Caco-2 (cell line): ENCODE results near the gene ZNF334. TPM values are rescaled to one million over a fixed set of nuclear protein-coding genes. Genes with fewer than 3 reads are reported as not detected.

Experiments used
- BruUV-seq: library from RNA; stranded (reverse); fragments of 400-500 nt; replicated peaks from 2 replicates; lab custom pipeline; 2021; lab: Mats Ljungman, UMichigan
- CTCF ChIA-PET: fragments of 300-600 bp; sonication (Branson Sonifier 250); formaldehyde crosslinking; loops from one replicate; lab custom pipeline; 2022; ENCODE audit warnings: antibody characterized with exemption; lab: Charles Lee
- POLR2A ChIA-PET: fragments of 300-600 bp; sonication (Branson Sonifier 250); formaldehyde crosslinking; loops from one replicate; lab custom pipeline; 2022; ENCODE audit warnings: antibody characterized with exemption; lab: Charles Lee
- DNase-seq, 2 experiments: peaks; one replicate each; pipeline versions ENCODE4 v3.0.0 to v3.0.0-alpha.2; 2020 to 2022
- H3K27me3 ChIP-seq: replicated peaks from 2 replicates; pipeline ENCODE4 v1.6.0; 2011; ENCODE audit warnings: low read length; ENCODE audit not compliant: control insufficient read depth, insufficient read depth
- H3K36me3 ChIP-seq: 2 replicates; pipeline ENCODE4 v1.5.1; 2011; ENCODE audit warnings: low read length; ENCODE audit not compliant: control insufficient read depth, insufficient read depth
- H3K4me1 ChIP-seq: fragments of 250-450 bp; sonication (Bioruptor Pico); 2 replicates; pipeline ENCODE4 v1.5.1; 2020; ENCODE audit warnings: mild to moderate bottlenecking
- H3K4me3 ChIP-seq: 2 replicates; pipeline ENCODE4 v1.5.1; 2011; ENCODE audit warnings: low read depth, mild to moderate bottlenecking, control low read depth, low read length
- H3K9me3 ChIP-seq: fragments of 250-450 bp; sonication (Bioruptor Pico); 2 replicates; pipeline ENCODE4 v1.5.1; 2020; ENCODE audit warnings: mild to moderate bottlenecking, moderate library complexity
- H3K27ac Mint-ChIP-seq: one replicate; pipeline ENCODE4 v1.8.0; 2022; ENCODE audit warnings: mixed read lengths; ENCODE audit not compliant: unreplicated experiment
- H3K27me3 Mint-ChIP-seq: one replicate; pipeline ENCODE4 v1.8.0; 2022; ENCODE audit warnings: mixed read lengths; ENCODE audit not compliant: insufficient read depth, unreplicated experiment
- H3K36me3 Mint-ChIP-seq: one replicate; pipeline ENCODE4 v1.8.0; 2022; ENCODE audit warnings: mild to moderate bottlenecking, mixed read lengths; ENCODE audit not compliant: insufficient read depth, unreplicated experiment
- H3K4me1 Mint-ChIP-seq: one replicate; pipeline ENCODE4 v1.8.0; 2022; ENCODE audit warnings: low read depth, mixed read lengths; ENCODE audit not compliant: unreplicated experiment
- H3K4me3 Mint-ChIP-seq: one replicate; pipeline ENCODE4 v1.8.0; 2022; ENCODE audit warnings: mild to moderate bottlenecking, moderate library complexity, mixed read lengths; ENCODE audit not compliant: unreplicated experiment
- H3K9me3 Mint-ChIP-seq: one replicate; pipeline ENCODE4 v1.8.0; 2022; ENCODE audit warnings: mixed read lengths; ENCODE audit not compliant: unreplicated experiment
- intact Hi-C: fragments of 100-400 bp; cut with micrococcal nuclease; formaldehyde crosslinking; loops from one replicate; pipeline ENCODE4 v1.10.0; 2022; ENCODE audit not compliant: unreplicated experiment
- total RNA-seq: library from RNA; stranded (reverse); gene quantifications from 2 replicates; pipeline ENCODE4 v1.2.3, GENCODE V29; 2022
- TF ChIP-seq, protein P1 (sequence below), 2 experiments: fragments of 200-600 bp in 1 of 2; IDR thresholded peaks; 1 replicate in 1 of 2; 2 replicates in 1 of 2; pipeline versions ENCODE4 v1.5.1 to v1.8.0; 2011 to 2022; ENCODE audit warnings: antibody characterized with exemption in 1 of 2, control low read depth in 1 of 2, inconsistent platforms in 1 of 2, low read depth in 1 of 2, low read length in 1 of 2, mild to moderate bottlenecking in 1 of 2, moderate library complexity in 1 of 2; ENCODE audit not compliant: insufficient read depth in 1 of 2, severe bottlenecking in 1 of 2, unreplicated experiment in 1 of 2

Gene ZNF334
- total RNA-seq, 1 experiment from 2014 or later, result not detected

DNA sequence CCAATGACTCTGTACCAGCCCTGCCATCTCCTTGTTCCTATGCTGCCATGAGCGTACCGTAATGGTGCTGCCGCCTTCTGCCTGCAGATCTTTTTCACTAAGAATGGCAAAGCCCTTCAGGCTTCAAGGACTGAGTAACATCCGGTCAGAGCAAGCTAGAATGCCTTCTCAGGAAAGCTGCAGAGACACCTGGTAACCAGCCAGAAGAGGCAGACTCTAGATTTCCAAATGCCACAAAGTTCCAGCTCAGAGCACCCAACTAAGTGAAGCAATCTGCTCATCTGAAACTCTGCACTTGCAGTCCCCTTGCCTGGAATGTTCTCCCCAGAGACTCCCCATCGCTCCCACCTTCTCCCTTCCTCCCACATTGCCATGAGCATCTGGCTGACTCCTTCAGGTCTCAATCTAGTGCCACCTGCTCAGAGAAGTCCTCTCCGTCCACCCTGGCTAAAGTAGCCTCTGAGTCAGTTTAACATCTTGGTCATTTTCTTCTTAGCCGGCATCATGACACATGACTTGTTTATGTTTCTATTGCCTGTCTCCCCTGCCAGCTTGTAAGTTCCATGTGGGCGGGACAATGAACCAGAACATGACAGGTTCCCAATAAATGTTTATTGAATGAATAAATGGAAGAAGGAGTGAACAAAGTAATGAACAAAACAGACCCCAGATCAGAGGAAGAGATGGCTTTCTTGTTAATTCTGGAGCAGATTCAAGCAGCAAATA lies 44.0 kb upstream of the ZNF334 start:
- Histone ChIP-seq H3K27me3 (no peaks in the 10 kb centered on the region), H3K9me3 (no peaks in the 10 kb centered on the region), H3K4me3 (no peak overlapping the region), H3K4me1 (no peaks in the 10 kb centered on the region), H3K36me3 (no peaks in the 10 kb centered on the region)
- Mint-ChIP-seq H3K36me3 (no peaks in the 10 kb centered on the region), H3K4me3 (no peak overlapping the region), H3K27me3 (peaks cover 5% of the 10 kb centered on the region), H3K9me3 (no peaks in the 10 kb centered on the region), H3K27ac (no peak overlapping the region), H3K4me1 (no peaks in the 10 kb centered on the region)
- TF ChIP-seq, protein P1, sequence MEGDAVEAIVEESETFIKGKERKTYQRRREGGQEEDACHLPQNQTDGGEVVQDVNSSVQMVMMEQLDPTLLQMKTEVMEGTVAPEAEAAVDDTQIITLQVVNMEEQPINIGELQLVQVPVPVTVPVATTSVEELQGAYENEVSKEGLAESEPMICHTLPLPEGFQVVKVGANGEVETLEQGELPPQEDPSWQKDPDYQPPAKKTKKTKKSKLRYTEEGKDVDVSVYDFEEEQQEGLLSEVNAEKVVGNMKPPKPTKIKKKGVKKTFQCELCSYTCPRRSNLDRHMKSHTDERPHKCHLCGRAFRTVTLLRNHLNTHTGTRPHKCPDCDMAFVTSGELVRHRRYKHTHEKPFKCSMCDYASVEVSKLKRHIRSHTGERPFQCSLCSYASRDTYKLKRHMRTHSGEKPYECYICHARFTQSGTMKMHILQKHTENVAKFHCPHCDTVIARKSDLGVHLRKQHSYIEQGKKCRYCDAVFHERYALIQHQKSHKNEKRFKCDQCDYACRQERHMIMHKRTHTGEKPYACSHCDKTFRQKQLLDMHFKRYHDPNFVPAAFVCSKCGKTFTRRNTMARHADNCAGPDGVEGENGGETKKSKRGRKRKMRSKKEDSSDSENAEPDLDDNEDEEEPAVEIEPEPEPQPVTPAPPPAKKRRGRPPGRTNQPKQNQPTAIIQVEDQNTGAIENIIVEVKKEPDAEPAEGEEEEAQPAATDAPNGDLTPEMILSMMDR (IDR thresholded peaks at IDR 0.05; ENCODE audit: insufficient read depth in 1 of 2, low read depth in 1 of 2, low read length in 1 of 2, severe bottlenecking in 1 of 2, unreplicated experiment in 1 of 2), result no peak
- ChIA-PET POLR2A (no interaction called here), CTCF (no interaction called here)
- intact Hi-C loops, result no loop called here
- DNase-seq, result no peak
- no TSS peak for BruUV-seq

DNA sequence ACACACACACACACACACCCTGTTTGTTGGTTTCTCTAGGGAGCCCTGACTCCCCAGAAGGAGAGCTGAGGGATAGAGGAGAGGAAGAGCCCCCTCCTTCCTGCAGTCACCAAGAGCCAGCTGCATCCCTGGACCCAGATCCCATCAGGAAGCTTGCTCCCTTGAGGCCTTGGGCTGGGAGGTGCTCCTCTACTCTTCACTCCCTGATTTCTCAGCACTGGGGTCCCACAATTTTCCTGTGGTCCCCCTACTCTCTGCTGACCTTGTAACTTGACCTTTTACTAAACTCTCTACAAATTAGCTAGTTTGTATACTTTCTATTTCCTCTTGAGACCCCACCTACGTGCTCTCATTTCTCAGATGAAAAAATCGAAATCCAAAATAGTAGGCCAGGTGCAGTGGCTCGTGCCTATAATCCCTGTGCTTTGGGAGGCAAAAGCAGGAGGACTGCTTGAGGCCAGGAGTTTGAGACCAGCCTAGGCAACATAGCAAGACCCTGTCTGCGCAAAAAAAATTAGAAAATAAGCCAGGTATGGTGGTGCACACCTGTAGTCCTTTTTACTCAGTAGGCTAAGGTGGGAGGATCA lies 42.1 kb upstream of the ZNF334 start:
- no peak overlapping the region for H3K27ac Mint-ChIP-seq
- CTCF ChIA-PET, result no interaction called here

DNA sequence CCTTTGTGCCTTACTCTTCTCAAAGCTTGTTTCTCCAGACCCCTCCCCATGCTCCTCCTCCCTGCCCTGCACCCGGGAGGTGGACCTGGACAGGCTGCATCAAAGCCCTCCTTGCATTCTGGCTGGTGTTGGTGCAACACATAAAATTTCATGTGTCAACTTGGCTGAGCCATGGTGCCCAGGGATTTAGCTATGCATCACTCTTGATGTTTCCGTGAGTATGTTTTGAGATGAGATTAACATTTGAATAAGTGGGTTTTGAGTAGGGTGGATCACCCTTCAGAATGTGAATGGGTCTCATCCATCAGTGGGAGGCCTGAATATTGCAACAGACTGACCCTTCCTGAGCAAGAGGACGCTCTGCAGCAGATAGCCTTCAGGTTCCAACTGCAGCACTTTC lies 41.5 kb upstream of the ZNF334 start:
- ChIA-PET CTCF (no interaction called here), POLR2A (no interaction called here)
- TF ChIP-seq, protein P1 (IDR thresholded peaks at IDR 0.05; ENCODE audit: insufficient read depth in 1 of 2, low read depth in 1 of 2, low read length in 1 of 2, severe bottlenecking in 1 of 2, unreplicated experiment in 1 of 2), result no peak
- Mint-ChIP-seq H3K36me3 (no peaks in the 10 kb centered on the region), H3K4me1 (no peaks in the 10 kb centered on the region), H3K27me3 (peaks cover 5% of the 10 kb centered on the region), H3K9me3 (no peaks in the 10 kb centered on the region), H3K27ac (no peak overlapping the region), H3K4me3 (no peak overlapping the region)
- no peak for DNase-seq
- intact Hi-C loops, result no loop called here
- Histone ChIP-seq H3K36me3 (no peaks in the 10 kb centered on the region), H3K4me3 (no peak overlapping the region), H3K9me3 (no peaks in the 10 kb centered on the region), H3K27me3 (no peaks in the 10 kb centered on the region), H3K4me1 (no peaks in the 10 kb centered on the region)
- no TSS peak for BruUV-seq

More for the DNA sequence above, 42.1 kb upstream of the ZNF334 start:
- DNase-seq, result no peak
- no peaks in the 10 kb centered on the region for H3K36me3 ChIP-seq
- intact Hi-C loops, result no loop called here
- POLR2A ChIA-PET, result no interaction called here
- no peaks in the 10 kb centered on the region for H3K4me1 ChIP-seq
- Mint-ChIP-seq H3K36me3 (no peaks in the 10 kb centered on the region), H3K9me3 (no peaks in the 10 kb centered on the region), H3K4me1 (no peaks in the 10 kb centered on the region), H3K4me3 (no peak overlapping the region), H3K27me3 (peaks cover 5% of the 10 kb centered on the region)
- no peak overlapping the region for H3K4me3 ChIP-seq
- no TSS peak for BruUV-seq
- no peaks in the 10 kb centered on the region for H3K9me3 ChIP-seq
- H3K27me3 ChIP-seq, result no peaks in the 10 kb centered on the region
- TF ChIP-seq, protein P1 (IDR thresholded peaks at IDR 0.05; ENCODE audit: insufficient read depth in 1 of 2, low read depth in 1 of 2, low read length in 1 of 2, severe bottlenecking in 1 of 2, unreplicated experiment in 1 of 2), result no peak
